K562 (cell line): ENCODE data around the gene CYP26A1. TPM values are rescaled to one million over a fixed set of nuclear protein-coding genes. Genes with fewer than 3 reads are reported as not detected.

Experiments
- ATAC-seq: fragments of 200-7000 bp; cut with Tn5 transposase; 3 replicates; pipeline ENCODE4 v1.9.1; 2020; ENCODE audit warnings: moderate library complexity
- BruUV-seq: library from RNA; stranded (reverse); fragments of 400-500 nt; replicated peaks from 2 replicates; lab custom pipeline; 2021; lab: Mats Ljungman, UMichigan
- CTCF ChIA-PET: fragments of 300-600 bp; formaldehyde crosslinking; extraction: SDS; loops from one replicate; lab custom pipeline; 2021; ENCODE audit warnings: low intra/inter-chr PET ratio; lab: Yijun Ruan, JAX
- POLR2A ChIA-PET: fragments of 300-600, 350-650 bp; sonication (Branson Sonifier 250); formaldehyde crosslinking; extraction: SDS; loops from one replicate; lab custom pipeline; 2021; ENCODE audit warnings: antibody characterized with exemption, inconsistent platforms; lab: Yijun Ruan, JAX
- DNase-seq, 4 experiments: peaks; one replicate each; pipeline versions ENCODE4 v3.0.0 to v3.0.0-alpha.2; 2011 to 2018; ENCODE audit warnings: low spot score in 3 of 4, mixed read lengths in 3 of 4; ENCODE audit errors: extremely low read depth in 1 of 4
- FAIRE-seq: peaks from 2 replicates; lab custom pipeline; 2011; peaks lifted over from hg19 to GRCh38; lab: Jason Lieb, UNC
- H2AFZ ChIP-seq: 2 replicates; pipeline ENCODE4 v1.6.0; 2011; ENCODE audit warnings: low read depth, low read length, control low read depth, inconsistent platforms
- H3K27ac ChIP-seq: fragments of 200-600 bp; 3 replicates; pipeline ENCODE4 v1.8.0; 2011; ENCODE audit warnings: low read depth, mild to moderate bottlenecking, control low read depth, inconsistent platforms, low read length, moderate library complexity, mixed read lengths; ENCODE audit errors: extremely low read depth
- H3K27me3 ChIP-seq, 2 experiments: fragments of 300-600 bp in 1 of 2; 2 replicates in 1 of 2; 3 replicates in 1 of 2; pipeline versions ENCODE4 v1.6.0 to v1.8.0; 2011; ENCODE audit warnings: inconsistent platforms in 2 of 2, low read length in 2 of 2, mild to moderate bottlenecking in 1 of 2, mixed read lengths in 1 of 2, moderate library complexity in 1 of 2; ENCODE audit not compliant: control insufficient read depth in 2 of 2, insufficient read depth in 2 of 2
- H3K36me3 ChIP-seq: fragments of 300-600 bp; 3 replicates; pipeline ENCODE4 v1.8.0; 2011; ENCODE audit warnings: mild to moderate bottlenecking, low read length, inconsistent platforms; ENCODE audit not compliant: control insufficient read depth, insufficient read depth
- H3K4me1 ChIP-seq, 2 experiments: fragments of 200-600 bp in 1 of 2; replicated peaks in 1 of 2; 2 replicates in 1 of 2; 3 replicates in 1 of 2; pipeline versions ENCODE4 v1.5.1 to v1.8.0; 2011; ENCODE audit warnings: inconsistent platforms in 2 of 2, low read length in 2 of 2, mild to moderate bottlenecking in 1 of 2, mixed read lengths in 1 of 2, moderate library complexity in 1 of 2; ENCODE audit not compliant: control insufficient read depth in 2 of 2, insufficient read depth in 2 of 2
- H3K4me2 ChIP-seq: 2 replicates; pipeline ENCODE4 v1.6.1; 2011; ENCODE audit warnings: low read length, control low read depth, inconsistent platforms, mixed read lengths; ENCODE audit not compliant: insufficient read depth
- H3K4me3 ChIP-seq: fragments of 200-600 bp; sonication (generic), shearing (Covaris generic); 2 replicates; pipeline ENCODE4 v1.5.1; 2016; ENCODE audit warnings: control low read depth, inconsistent platforms
- H3K79me2 ChIP-seq: fragments of 200-600 bp; 3 replicates; pipeline ENCODE4 v1.8.0; 2011; ENCODE audit warnings: low read length, inconsistent platforms; ENCODE audit not compliant: control insufficient read depth, insufficient read depth
- H3K9ac ChIP-seq, 2 experiments: 2 replicates each; pipeline versions ENCODE4 v1.6.0 to v1.6.1; 2011; ENCODE audit warnings: low read depth in 2 of 2, low read length in 2 of 2, control low read depth in 1 of 2, inconsistent platforms in 1 of 2, mild to moderate bottlenecking in 1 of 2, mixed read lengths in 1 of 2; ENCODE audit not compliant: insufficient read depth in 1 of 2
- H3K9me1 ChIP-seq: one replicate; pipeline ENCODE4 v1.6.0; 2011; ENCODE audit warnings: inconsistent platforms, mild to moderate bottlenecking, low read length, moderate library complexity; ENCODE audit not compliant: control insufficient read depth, insufficient read depth
- H3K9me3 ChIP-seq: replicated peaks from 2 replicates; pipeline ENCODE4 v1.5.1; 2011; ENCODE audit warnings: low read depth, low read length, inconsistent platforms; ENCODE audit not compliant: control insufficient read depth, insufficient read depth
- H4K20me1 ChIP-seq: replicated peaks from 2 replicates; pipeline ENCODE4 v1.6.1; 2011; ENCODE audit warnings: low read length, inconsistent platforms, mixed read lengths; ENCODE audit not compliant: control insufficient read depth, insufficient read depth
- E2F6 ChIP-seq, 2 experiments: IDR thresholded peaks; 2 replicates each; pipeline ENCODE4 v1.6.1; 2011; ENCODE audit warnings: borderline replicate concordance in 1 of 2, control low read depth in 1 of 2, low read depth in 1 of 2, low read length in 1 of 2, mild to moderate bottlenecking in 1 of 2, mixed read lengths in 1 of 2, moderate library complexity in 1 of 2; ENCODE audit not compliant: insufficient read depth in 1 of 2, insufficient read length in 1 of 2, poor library complexity in 1 of 2, severe bottlenecking in 1 of 2; ENCODE audit errors: extremely low read depth in 1 of 2
- KLF16 ChIP-seq: IDR thresholded peaks from 2 replicates; pipeline ENCODE4 v1.6.1; 2016; ENCODE audit warnings: antibody characterized with exemption
- NFATC3 ChIP-seq: fragments of 450-650 bp; IDR thresholded peaks from 2 replicates; pipeline ENCODE4 v1.6.1; 2017; ENCODE audit warnings: mild to moderate bottlenecking
- POLR2AphosphoS2 ChIP-seq: IDR thresholded peaks from 2 replicates; pipeline ENCODE4 v1.6.1; 2012; ENCODE audit warnings: low read length, improper control_type of control experiment
- PPARD ChIP-seq: fragments of 250-450 bp; sonication (Bioruptor Pico); IDR thresholded peaks from 2 replicates; pipeline ENCODE4 v1.8.0; 2022; ENCODE audit warnings: inconsistent platforms, mild to moderate bottlenecking, moderate library complexity
- RBM39 ChIP-seq: fragments of 200-400 bp; formaldehyde crosslinking; optimal IDR thresholded peaks from 2 replicates; pipeline ENCODE3; 2018; ENCODE audit warnings: low read depth, low read length
- SIRT6 ChIP-seq: IDR thresholded peaks from one replicate; pipeline ENCODE4 v1.6.1; 2012; ENCODE audit warnings: low read depth, mild to moderate bottlenecking, control low read depth, inconsistent platforms, low read length, moderate library complexity
- U2AF2 ChIP-seq: fragments of 200-400 bp; formaldehyde crosslinking; optimal IDR thresholded peaks from 2 replicates; pipeline ENCODE3; 2017; ENCODE audit warnings: low read depth, mild to moderate bottlenecking, low read length
- ZNF668 ChIP-seq: fragments of 250-450 bp; sonication (Bioruptor Pico); IDR thresholded peaks from 2 replicates; pipeline ENCODE4 v1.8.0; 2022; ENCODE audit warnings: mild to moderate bottlenecking, inconsistent platforms
- WGBS: fragments of 100-300 bp; shearing (Covaris generic); methylation state at CpG from one replicate; pipeline ENCODE4 v1.1.6; 2016; ENCODE audit warnings: low coverage, mixed read lengths; ENCODE audit not compliant: insufficient coverage; ENCODE audit errors: missing lambda C conversion rate; 5-methylcytosine and 5-hydroxymethylcytosine counted together
- in situ Hi-C: fragments of 300-500 bp; cut with MboI; formaldehyde crosslinking; loops from 4 replicates; pipeline ENCODE4 v1.15.0; 2018; ENCODE audit warnings: inconsistent platforms, mixed read lengths
- intact Hi-C: fragments of 100-400 bp; cut with micrococcal nuclease; formaldehyde crosslinking; loops from 2 replicates; pipeline ENCODE4 v1.14.2; 2022
- polyA plus RNA-seq, 8 experiments: library from polyadenylated mRNA; depleted of rRNA in 4 of 8; stranded (reverse) in 5 of 8; unstranded in 3 of 8; fragments of >200 nt; fragmentation: Nextera tagmentation in 2 of 8; fragmentation: Illumina TruSeq in 1 of 8; extraction: Ambion mirVana in 2 of 8; extraction: Trizol in 1 of 8; gene quantifications; 2 replicates each; pipeline versions ENCODE4 v1.2.1 to v1.2.3, GENCODE V29; 2011 to 2014; ENCODE audit warnings: inconsistent platforms in 1 of 8, missing spikeins in 1 of 8
- total RNA-seq, 7 experiments: library from RNA; depleted of rRNA in 6 of 7; stranded (reverse); fragments of >200 nt in 6 of 7; fragmentation: Illumina TruSeq in 2 of 7; extraction: Trizol in 2 of 7; gene quantifications; 2 replicates each; pipeline versions ENCODE4 v1.2.1 to v1.2.3, GENCODE V29; 2011 to 2021; ENCODE audit warnings: low replicate concordance in 1 of 7

The CYP26A1 gene
- total and polyA plus RNA-seq, 9 of the 15 experiments (the other 6 are each of a cell fraction or from before 2014, with no cell fraction given): 0.11 to 5.1 (median 1.6) TPM

GRCh38 chr10:93083743-93084539, 10.2 kb downstream of the CYP26A1 start:
- whole genome bisulfite sequencing: 33% methylated on average over 7 of the region's 7 CpGs
- ChIA-PET POLR2A (interaction anchor here (0.7 kb wide), 1 partner anchor 9 kb away, joined by 3 read pairs; no protein-coding TSS in a partner anchor), CTCF (interaction anchor here (0.6 kb wide), 1 partner anchor 205 kb away, joined by 3 read pairs; no protein-coding TSS in a partner anchor)
- FAIRE-seq (no peak), DNase-seq (no peak), ATAC-seq (no peak)
- Histone ChIP-seq H3K4me3 (no peak overlapping the region), H3K9me1 (peaks cover 2% of the 10 kb centered on the region), H2AFZ (no peak overlapping the region), H3K27ac (no peak overlapping the region), H3K4me2 (no peak overlapping the region), H3K9ac (no peak overlapping the region), H3K36me3 (no peaks in the 10 kb centered on the region), H3K4me1 (peaks cover 0 to 4% of the 10 kb centered on the region in 2 experiments; a peak in 2 of 5 replicates), H3K27me3 (peaks cover 2 to 16% of the 10 kb centered on the region in 2 experiments; a peak in 4 of 5 replicates), H4K20me1 (no peaks in the 10 kb centered on the region; the same call in 1 of the 2 replicates), H3K9me3 (no peaks in the 10 kb centered on the region), H3K79me2 (no peaks in the 10 kb centered on the region)
- BruUV-seq: no TSS peak
- in situ Hi-C loops: loop anchor here (10.0 kb wide), 1 partner anchor 271 kb away; no protein-coding TSS in a partner anchor
- intact Hi-C loops: no loop called here
- TF ChIP-seq ZNF668 (CRISPR knock-in tag) (no peak), PPARD (CRISPR knock-in tag) (no peak), U2AF2 (no peak), KLF16 (no peak), NFATC3 (no peak), SIRT6 (no peak), E2F6 (IDR thresholded peaks at IDR 0.05; ENCODE audit: borderline replicate concordance in 1 of 2, extremely low read depth in 1 of 2, insufficient read depth in 1 of 2, insufficient read length in 1 of 2, low read depth in 1 of 2, low read length in 1 of 2, poor library complexity in 1 of 2, severe bottlenecking in 1 of 2) (no peak), POLR2AphosphoS2 (no peak), RBM39 (no peak)
